ENCODE measurements around the gene IGFL3.

The IGFL3 gene

DNA sequence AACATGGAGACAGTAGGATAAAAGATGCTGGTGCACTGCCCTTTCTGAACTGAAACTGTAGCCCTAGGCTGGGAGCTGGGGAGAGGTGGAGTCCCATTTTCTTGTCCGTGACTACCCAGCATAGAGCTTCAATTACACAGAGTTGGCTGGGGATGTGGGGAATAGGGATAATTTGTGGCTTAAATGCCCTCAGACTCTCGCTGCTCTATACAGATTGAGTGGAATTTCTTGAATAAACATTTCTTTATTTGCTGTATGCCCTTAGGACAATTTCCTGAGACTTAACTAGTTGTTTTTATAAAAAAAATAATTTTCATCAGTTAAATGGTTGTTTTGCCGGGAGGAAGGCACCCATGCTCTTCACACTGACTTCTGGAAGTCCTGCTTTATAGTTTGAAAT, 30.7 kb upstream of the IGFL3 start:
- TF ChIP-seq, protein P1, sequence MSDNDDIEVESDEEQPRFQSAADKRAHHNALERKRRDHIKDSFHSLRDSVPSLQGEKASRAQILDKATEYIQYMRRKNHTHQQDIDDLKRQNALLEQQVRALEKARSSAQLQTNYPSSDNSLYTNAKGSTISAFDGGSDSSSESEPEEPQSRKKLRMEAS (IDR thresholded peaks at IDR 0.05): no peak
- TF ChIP-seq EGR1 (IDR thresholded peaks at IDR 0.05): no peak
- TF ChIP-seq, protein P2, sequence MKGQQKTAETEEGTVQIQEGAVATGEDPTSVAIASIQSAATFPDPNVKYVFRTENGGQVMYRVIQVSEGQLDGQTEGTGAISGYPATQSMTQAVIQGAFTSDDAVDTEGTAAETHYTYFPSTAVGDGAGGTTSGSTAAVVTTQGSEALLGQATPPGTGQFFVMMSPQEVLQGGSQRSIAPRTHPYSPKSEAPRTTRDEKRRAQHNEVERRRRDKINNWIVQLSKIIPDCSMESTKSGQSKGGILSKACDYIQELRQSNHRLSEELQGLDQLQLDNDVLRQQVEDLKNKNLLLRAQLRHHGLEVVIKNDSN (IDR thresholded peaks at IDR 0.05): no peak
- no peak for TF ChIP-seq TCF12 (IDR thresholded peaks at IDR 0.05; ENCODE audit: low read depth)
- TF ChIP-seq TEAD4 (IDR thresholded peaks at IDR 0.05): no peak
- no peak for TF ChIP-seq ZBTB7A (IDR thresholded peaks at IDR 0.05; ENCODE audit: low read depth)
- TF ChIP-seq TAF1 (IDR thresholded peaks at IDR 0.05; ENCODE audit: low read depth): no peak
- TF ChIP-seq NFIC (IDR thresholded peaks at IDR 0.05): no peak
- TF ChIP-seq, protein P3, sequence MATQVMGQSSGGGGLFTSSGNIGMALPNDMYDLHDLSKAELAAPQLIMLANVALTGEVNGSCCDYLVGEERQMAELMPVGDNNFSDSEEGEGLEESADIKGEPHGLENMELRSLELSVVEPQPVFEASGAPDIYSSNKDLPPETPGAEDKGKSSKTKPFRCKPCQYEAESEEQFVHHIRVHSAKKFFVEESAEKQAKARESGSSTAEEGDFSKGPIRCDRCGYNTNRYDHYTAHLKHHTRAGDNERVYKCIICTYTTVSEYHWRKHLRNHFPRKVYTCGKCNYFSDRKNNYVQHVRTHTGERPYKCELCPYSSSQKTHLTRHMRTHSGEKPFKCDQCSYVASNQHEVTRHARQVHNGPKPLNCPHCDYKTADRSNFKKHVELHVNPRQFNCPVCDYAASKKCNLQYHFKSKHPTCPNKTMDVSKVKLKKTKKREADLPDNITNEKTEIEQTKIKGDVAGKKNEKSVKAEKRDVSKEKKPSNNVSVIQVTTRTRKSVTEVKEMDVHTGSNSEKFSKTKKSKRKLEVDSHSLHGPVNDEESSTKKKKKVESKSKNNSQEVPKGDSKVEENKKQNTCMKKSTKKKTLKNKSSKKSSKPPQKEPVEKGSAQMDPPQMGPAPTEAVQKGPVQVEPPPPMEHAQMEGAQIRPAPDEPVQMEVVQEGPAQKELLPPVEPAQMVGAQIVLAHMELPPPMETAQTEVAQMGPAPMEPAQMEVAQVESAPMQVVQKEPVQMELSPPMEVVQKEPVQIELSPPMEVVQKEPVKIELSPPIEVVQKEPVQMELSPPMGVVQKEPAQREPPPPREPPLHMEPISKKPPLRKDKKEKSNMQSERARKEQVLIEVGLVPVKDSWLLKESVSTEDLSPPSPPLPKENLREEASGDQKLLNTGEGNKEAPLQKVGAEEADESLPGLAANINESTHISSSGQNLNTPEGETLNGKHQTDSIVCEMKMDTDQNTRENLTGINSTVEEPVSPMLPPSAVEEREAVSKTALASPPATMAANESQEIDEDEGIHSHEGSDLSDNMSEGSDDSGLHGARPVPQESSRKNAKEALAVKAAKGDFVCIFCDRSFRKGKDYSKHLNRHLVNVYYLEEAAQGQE (IDR thresholded peaks at IDR 0.05; ENCODE audit: low read depth): no peak
- TF ChIP-seq YY1 (IDR thresholded peaks at IDR 0.05; ENCODE audit: low read depth): no peak
- TF ChIP-seq RAD21 (IDR thresholded peaks at IDR 0.05; ENCODE audit: low read depth): no peak
- TF ChIP-seq CEBPB (IDR thresholded peaks at IDR 0.05): no peak
- TF ChIP-seq FOXM1 (IDR thresholded peaks at IDR 0.05; ENCODE audit: borderline replicate concordance, low read depth): no peak
- TF ChIP-seq CREB1 (IDR thresholded peaks at IDR 0.05; ENCODE audit: low read depth): no peak
- no peak for TF ChIP-seq EP300 (IDR thresholded peaks at IDR 0.05; ENCODE audit: borderline replicate concordance)

DNA sequence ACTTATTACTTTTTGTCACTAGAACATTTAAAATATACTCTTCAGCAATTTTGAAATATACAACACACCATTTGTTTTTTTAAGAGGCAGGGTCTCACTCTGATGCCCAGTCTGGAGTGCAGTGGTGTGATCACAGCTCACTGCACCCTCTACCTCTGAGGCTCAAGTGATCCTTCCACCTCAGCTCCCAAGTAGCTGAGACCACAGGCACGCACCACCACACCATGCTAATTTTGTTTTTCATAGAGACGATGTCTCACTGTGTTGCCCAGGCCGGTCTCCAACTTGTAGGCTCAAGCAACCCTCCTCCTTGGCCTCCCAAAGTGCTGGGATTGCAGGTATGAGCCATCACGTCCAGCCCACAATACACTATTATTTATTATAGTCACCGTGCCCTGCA, 26.1 kb upstream of the IGFL3 start:
- TF ChIP-seq FOXM1 (IDR thresholded peaks at IDR 0.05; ENCODE audit: borderline replicate concordance, low read depth): no peak
- no peak for TF ChIP-seq TCF12 (IDR thresholded peaks at IDR 0.05; ENCODE audit: low read depth)
- TF ChIP-seq, protein P3 (IDR thresholded peaks at IDR 0.05; ENCODE audit: low read depth): no peak
- TF ChIP-seq CREB1 (IDR thresholded peaks at IDR 0.05; ENCODE audit: low read depth): no peak
- TF ChIP-seq TEAD4 (IDR thresholded peaks at IDR 0.05): no peak
- TF ChIP-seq RAD21 (IDR thresholded peaks at IDR 0.05; ENCODE audit: low read depth): no peak
- TF ChIP-seq EP300 (IDR thresholded peaks at IDR 0.05; ENCODE audit: borderline replicate concordance): no peak
- TF ChIP-seq, protein P2 (IDR thresholded peaks at IDR 0.05): no peak
- no peak for TF ChIP-seq TAF1 (IDR thresholded peaks at IDR 0.05; ENCODE audit: low read depth)
- no peak for TF ChIP-seq CEBPB (IDR thresholded peaks at IDR 0.05)
- TF ChIP-seq YY1 (IDR thresholded peaks at IDR 0.05; ENCODE audit: low read depth): no peak
- TF ChIP-seq, protein P1 (IDR thresholded peaks at IDR 0.05): no peak
- no peak for TF ChIP-seq ZBTB7A (IDR thresholded peaks at IDR 0.05; ENCODE audit: low read depth)
- TF ChIP-seq NFIC (IDR thresholded peaks at IDR 0.05): no peak
- no peak for TF ChIP-seq EGR1 (IDR thresholded peaks at IDR 0.05)

DNA sequence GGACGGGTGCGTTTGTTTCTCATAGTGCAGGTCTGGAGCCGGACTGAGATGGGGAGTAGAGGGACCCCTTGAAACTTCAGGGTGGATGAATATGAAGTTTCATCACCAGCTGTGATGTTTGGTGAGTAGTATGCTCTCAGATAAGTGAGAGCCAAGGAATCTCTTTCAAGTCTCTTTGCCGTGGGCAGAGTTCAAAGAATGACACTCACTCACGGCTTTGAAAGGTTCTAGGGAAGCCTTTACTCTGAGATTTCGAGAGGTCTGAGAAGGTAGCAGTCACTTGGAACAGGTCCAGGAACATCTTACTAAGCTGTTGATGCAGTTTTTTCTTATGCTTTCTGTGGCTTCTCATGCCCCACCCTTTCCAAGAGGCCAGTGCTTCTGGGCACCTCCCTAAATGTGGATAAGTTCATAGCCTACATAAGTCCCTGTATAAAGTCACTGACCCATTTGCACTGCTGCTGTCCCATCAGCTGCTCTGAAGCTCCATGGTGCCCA, 23.4 kb upstream of the IGFL3 start, which contains the start of gene IGFL2:
Gene IGFL2 (plus strand): TSS at position 448 of the 498 bp plus-strand sequence. CDS start 41 bp downstream, at position 489.
- no peak for TF ChIP-seq ZBTB7A (IDR thresholded peaks at IDR 0.05; ENCODE audit: low read depth)
- TF ChIP-seq TCF12 (IDR thresholded peaks at IDR 0.05; ENCODE audit: low read depth): no peak
- TF ChIP-seq TEAD4 (IDR thresholded peaks at IDR 0.05): no peak
- TF ChIP-seq TAF1 (IDR thresholded peaks at IDR 0.05; ENCODE audit: low read depth): no peak
- TF ChIP-seq, protein P1 (IDR thresholded peaks at IDR 0.05): no peak
- no peak for TF ChIP-seq EP300 (IDR thresholded peaks at IDR 0.05; ENCODE audit: borderline replicate concordance)
- TF ChIP-seq EGR1 (IDR thresholded peaks at IDR 0.05): no peak
- TF ChIP-seq, protein P3 (IDR thresholded peaks at IDR 0.05; ENCODE audit: low read depth): no peak
- no peak for TF ChIP-seq YY1 (IDR thresholded peaks at IDR 0.05; ENCODE audit: low read depth)
- no peak for TF ChIP-seq CEBPB (IDR thresholded peaks at IDR 0.05)
- no peak for TF ChIP-seq FOXM1 (IDR thresholded peaks at IDR 0.05; ENCODE audit: borderline replicate concordance, low read depth)
- TF ChIP-seq RAD21 (IDR thresholded peaks at IDR 0.05; ENCODE audit: low read depth): no peak
- no peak for TF ChIP-seq CREB1 (IDR thresholded peaks at IDR 0.05; ENCODE audit: low read depth)
